T-helper 1 cell treated with Interleukin-12 subunit alpha and Interleukin-12 subunit beta and Interleukin-4 antibody, amounts not matched to agents 30 ng/mL and 1 ng/mL, for 36 hours (primary cell): Measurements from ENCODE around the gene ATP11A. TPM values are rescaled to one million over a fixed set of nuclear protein-coding genes. Genes with fewer than 3 reads are reported as not detected.

ENCODE experiments used
- intact Hi-C: fragments of 100-400 bp; cut with micrococcal nuclease; formaldehyde crosslinking; loops from one replicate; pipeline ENCODE4 v1.15.1; 2024
- total RNA-seq: library from RNA; stranded (reverse); gene quantifications from 2 replicates; pipeline ENCODE4 v1.2.3, GENCODE V29; 2022

The ATP11A gene
- total RNA-seq, 1 donor from 2014 or later = 72.9 TPM

- intact Hi-C loops = no loop called here
Observed at GRCh38 chr13:112771877-112772538, 82.2 kb downstream of the ATP11A start.

DNA sequence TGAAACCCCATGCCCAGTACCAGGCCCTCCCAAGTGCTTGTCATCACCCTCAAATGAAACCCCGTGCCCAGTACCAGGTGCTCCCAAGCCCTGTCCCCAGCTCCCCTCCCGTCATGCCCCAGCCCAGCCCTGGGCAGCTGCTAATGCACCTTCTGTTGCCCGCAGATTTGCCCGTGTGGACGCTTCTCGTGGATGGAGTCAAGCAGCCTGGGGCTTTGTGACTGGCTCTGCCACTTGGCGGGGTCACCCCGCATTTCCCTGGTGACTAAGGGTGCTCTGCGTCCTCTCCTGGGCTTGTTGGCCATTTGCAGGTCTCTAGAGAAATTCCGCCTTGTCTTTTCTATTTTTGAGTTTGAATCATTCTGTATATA, 82.7 kb downstream of the ATP11A start:
- intact Hi-C loops = no loop called here

DNA sequence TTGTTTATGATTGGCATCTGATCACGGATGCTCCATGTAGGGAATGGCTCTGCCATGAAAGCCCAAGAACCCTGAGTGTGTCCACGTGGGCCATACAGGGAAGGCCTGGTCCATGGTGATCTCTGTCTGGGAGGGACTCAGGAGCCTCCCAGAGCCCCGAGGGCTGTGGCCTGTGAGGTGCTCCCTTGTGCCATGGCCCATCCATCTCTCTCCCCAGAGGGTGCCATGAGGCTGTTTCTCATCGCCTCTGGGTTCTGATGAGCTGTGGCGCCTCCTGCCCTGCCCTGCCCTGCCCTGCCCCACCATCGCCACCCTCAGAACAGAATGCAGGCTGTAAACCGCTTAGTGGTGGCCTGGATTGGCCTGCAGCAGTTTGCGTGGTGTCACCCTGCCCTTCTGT, 83.1 kb downstream of the ATP11A start:
- intact Hi-C loops = no loop called here

DNA sequence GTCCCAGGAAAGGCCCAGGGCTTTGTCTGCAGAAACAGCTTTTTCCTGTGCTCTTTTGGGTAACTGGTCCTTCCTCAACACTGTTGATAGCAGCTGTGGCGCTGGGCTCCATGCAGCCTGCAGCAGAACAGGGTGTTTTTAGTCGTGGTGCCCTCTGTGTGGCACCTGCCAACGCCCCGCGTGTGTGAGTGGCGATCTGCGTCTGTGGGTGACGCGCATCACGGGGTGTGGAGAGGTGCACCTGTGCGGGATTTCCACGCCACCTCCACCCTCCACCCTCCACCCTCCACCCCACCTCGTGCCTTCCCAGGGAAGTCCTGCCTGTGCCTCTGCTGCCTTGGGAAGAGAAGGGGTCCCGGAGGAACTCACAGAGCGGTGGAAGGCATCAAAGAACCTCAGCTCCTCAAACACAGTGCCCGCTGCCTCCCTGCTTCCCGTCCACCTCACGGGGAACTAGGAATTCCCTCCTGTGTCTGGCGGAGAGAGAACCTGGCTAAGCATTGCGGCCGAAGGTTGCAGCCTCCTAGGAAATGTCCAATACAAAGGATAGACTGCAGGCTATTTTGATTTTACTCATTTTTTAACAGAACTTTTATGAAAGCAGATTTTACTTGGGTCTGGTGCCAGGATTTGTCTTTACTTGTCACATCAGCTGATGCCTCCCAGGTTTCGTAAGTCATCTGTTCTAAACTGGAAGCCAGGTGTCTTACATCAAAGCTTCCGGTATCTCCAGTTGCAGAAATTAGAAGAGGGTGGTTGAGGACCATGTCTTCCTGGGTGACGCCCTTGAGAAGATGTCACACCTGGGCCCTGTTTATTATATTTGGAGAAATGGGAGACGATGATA, 84.0 kb downstream of the ATP11A start:
- intact Hi-C loops = no loop called here

DNA sequence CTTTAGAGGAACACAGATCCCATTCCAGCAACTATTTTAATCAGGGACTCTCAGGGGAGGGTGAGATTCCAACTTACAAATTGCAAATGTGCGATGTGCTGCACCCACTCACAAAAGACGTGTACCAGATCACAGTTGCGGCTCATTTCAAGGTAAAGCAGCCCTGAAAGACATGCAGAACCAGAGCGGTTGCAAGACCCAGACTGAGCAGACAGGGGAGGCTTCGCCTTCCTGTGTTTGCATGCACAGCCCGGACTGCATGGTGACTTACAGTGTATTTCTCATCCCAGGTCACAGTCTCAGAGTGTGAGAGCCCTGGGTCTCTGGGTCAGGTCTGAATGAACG, 84.6 kb downstream of the ATP11A start:
- intact Hi-C loops = no loop called here

- intact Hi-C loops = no loop called here
Observed at GRCh38 chr13:112774829-112775565, 85.2 kb downstream of the ATP11A start.

DNA sequence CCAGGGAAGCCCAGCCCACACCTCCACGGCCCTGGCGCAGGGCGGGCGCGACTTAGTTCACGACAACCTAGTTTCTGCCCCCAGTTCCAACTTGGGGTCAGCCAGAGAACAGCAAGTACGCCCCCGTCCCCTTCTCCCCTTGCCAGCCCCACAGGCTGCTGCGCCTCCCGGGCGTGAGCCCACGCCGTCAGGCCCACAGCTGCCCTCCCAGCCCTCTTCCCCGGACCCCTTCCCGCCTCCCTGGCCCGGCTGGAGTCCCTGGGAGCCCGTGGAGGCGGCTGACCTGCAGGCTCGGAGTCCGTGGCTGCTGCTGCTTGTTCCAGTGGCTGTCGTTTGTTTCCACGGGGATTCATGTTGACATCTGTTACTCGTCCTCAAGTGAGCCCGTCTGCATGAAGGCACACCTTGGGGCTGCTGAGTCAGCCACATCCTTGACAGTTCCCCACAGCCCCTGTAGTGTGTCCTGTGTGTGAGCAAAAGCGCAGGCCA, 86.0 kb downstream of the ATP11A start:
- intact Hi-C loops = no loop called here

GRCh38 chr13:112776354-112776753, 86.5 kb downstream of the ATP11A start:
- intact Hi-C loops = no loop called here

DNA sequence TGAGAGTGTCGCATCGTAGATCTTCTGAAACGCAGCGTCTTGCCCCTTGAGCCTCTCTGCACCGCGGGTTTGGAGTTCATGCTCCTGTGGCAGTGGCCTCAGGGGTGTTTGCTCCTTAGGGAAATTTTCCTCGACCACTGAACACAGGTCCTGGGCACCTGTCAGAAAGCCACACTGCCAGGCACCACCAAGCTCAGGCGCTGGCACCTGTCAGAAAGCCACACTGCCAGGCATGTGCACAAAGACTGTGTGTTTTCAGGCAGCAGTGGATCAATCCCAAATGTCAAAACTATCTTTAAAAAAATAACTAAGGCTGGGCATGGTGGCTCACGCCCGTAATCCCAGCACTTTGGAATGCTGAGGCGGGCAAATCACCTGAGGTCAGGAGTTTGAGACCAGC, 87.1 kb downstream of the ATP11A start:
- intact Hi-C loops = no loop called here

DNA sequence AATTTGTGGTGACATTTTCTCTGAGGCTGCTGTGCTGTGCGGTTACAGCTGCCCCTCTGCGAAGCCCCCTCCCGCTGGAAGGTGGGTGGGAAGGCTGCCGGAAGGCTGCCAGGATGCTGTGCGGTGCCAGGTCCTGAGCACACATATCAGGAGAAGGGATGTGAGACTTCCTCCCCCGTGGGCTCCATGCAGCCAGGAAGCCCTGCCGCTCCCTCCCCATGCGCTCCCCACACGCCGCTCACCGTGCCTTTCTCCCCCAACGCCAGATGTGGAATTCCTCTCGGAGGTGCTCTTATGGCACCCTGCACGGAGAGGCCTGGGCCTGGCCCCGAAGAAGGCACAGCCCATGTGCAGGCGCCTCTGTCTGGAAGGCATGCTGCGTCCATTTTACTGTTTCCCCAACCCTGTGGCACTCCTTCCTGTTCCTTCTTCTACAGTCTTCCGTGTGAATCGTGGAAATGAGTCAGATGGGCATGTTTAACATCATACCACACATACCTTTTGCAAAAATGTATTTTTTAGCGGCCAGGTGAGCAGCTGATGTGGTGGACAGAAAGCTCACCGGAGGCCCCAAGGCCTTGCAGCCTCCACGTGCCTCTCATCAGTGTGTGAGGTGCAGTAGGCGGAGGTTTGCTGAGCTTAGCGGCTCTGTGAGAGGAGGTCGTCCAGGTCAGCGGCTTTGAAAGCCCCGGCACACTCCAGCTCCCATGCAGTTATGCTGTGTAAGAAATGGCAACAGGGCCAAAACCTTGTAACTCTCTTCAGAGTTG, 88.0 kb downstream of the ATP11A start:
- intact Hi-C loops = no loop called here

- intact Hi-C loops = loop anchor here (10.0 kb wide), 1 partner anchor 1985 kb away; no protein-coding TSS in a partner anchor
Observed at GRCh38 chr13:112779856-112780604, 90.2 kb downstream of the ATP11A start.

- intact Hi-C loops = loop anchor here (10.0 kb wide), 1 partner anchor 1986 kb away; no protein-coding TSS in a partner anchor
Observed at GRCh38 chr13:112781287-112781686, 91.4 kb downstream of the ATP11A start.

GRCh38 chr13:112781881-112782361, 92.1 kb downstream of the ATP11A start:
- intact Hi-C loops = loop anchor here (10.0 kb wide), 1 partner anchor 1987 kb away; no protein-coding TSS in a partner anchor

DNA sequence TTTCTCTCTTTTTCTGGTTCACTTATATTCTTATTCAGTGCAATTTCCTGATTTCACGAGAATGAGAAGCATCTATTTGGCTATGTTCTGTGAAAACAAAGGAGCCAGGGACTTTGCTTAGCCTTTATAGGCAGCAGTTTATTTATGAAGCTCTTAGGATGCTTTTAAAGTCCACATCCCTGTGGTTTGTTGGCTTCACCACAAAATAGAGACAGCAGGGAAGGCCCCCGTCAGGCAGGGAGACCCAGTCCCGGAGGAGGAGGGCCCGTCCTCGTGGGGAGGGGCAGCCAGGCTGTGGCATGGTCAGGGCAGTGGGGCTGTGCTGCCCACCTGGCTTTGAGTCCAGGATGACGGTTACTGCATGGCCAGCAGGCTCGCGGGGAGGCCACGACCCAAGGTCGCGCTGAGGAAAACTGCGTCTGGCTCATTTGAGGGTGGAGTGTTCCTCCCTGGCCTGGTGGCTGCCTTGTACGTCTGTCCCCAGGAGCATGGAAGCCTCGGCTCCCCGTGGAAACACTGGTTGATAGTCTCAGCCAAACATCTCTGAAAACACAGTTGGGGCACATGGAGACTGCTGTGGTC, 92.7 kb downstream of the ATP11A start:
- intact Hi-C loops = loop anchor here (10.0 kb wide), 1 partner anchor 1988 kb away; no protein-coding TSS in a partner anchor

GRCh38 chr13:112783135-112783977, 93.5 kb downstream of the ATP11A start:
- intact Hi-C loops = loop anchor here (10.0 kb wide), 1 partner anchor 1989 kb away; no protein-coding TSS in a partner anchor

GRCh38 chr13:112783978-112784371, 94.1 kb downstream of the ATP11A start:
- intact Hi-C loops = loop anchor here (10.0 kb wide), 1 partner anchor 1989 kb away; no protein-coding TSS in a partner anchor

- intact Hi-C loops = loop anchor here (10.0 kb wide), 1 partner anchor 1990 kb away; no protein-coding TSS in a partner anchor
Observed at GRCh38 chr13:112784811-112785482, 95.1 kb downstream of the ATP11A start.

- intact Hi-C loops = loop anchor here (10.0 kb wide), 1 partner anchor 1991 kb away; no protein-coding TSS in a partner anchor
Observed at GRCh38 chr13:112785483-112785856, 95.6 kb downstream of the ATP11A start.
